ENCODE data around the gene MSMP.

GRCh38 chr9:35710818-35711500 is 43.1 kb downstream of the MSMP start:
- TF ChIP-seq, protein P1, sequence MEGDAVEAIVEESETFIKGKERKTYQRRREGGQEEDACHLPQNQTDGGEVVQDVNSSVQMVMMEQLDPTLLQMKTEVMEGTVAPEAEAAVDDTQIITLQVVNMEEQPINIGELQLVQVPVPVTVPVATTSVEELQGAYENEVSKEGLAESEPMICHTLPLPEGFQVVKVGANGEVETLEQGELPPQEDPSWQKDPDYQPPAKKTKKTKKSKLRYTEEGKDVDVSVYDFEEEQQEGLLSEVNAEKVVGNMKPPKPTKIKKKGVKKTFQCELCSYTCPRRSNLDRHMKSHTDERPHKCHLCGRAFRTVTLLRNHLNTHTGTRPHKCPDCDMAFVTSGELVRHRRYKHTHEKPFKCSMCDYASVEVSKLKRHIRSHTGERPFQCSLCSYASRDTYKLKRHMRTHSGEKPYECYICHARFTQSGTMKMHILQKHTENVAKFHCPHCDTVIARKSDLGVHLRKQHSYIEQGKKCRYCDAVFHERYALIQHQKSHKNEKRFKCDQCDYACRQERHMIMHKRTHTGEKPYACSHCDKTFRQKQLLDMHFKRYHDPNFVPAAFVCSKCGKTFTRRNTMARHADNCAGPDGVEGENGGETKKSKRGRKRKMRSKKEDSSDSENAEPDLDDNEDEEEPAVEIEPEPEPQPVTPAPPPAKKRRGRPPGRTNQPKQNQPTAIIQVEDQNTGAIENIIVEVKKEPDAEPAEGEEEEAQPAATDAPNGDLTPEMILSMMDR (IDR thresholded peaks at IDR 0.05; ENCODE audit: poor library complexity) = no peak
- TF ChIP-seq EZH2 (IDR thresholded peaks at IDR 0.05; ENCODE audit: borderline replicate concordance) = no peak
